Measurements from ENCODE around the gene DNAH1.
A peak's percentile ranks its signal among the peaks of the same experiment; 100 is the strongest.

The DNAH1 gene

GRCh38 chr3:52313774-52314188 lies 2.3 kb upstream of the DNAH1 start:
- H3K9me3 Mint-ChIP-seq: no peaks in the 10 kb centered on the region
- no peaks in the 10 kb centered on the region for H3K27me3 Mint-ChIP-seq (ENCODE audit: low read depth)
- H3K4me1 Mint-ChIP-seq (ENCODE audit: low read depth): peaks cover 22% of the 10 kb centered on the region
- H3K36me3 Mint-ChIP-seq (ENCODE audit: low read depth): peaks cover 4% of the 10 kb centered on the region
- no peak overlapping the region for H3K4me3 Mint-ChIP-seq
- no peak overlapping the region for H3K27ac Mint-ChIP-seq

GRCh38 chr3:52314489-52314888 lies 1.6 kb upstream of the DNAH1 start:
- Mint-ChIP-seq H3K36me3 (ENCODE audit: low read depth) (peaks cover 4% of the 10 kb centered on the region), H3K9me3 (no peaks in the 10 kb centered on the region), H3K4me3 (no peak overlapping the region), H3K27ac (no peak overlapping the region), H3K4me1 (ENCODE audit: low read depth) (peaks cover 21% of the 10 kb centered on the region), H3K27me3 (ENCODE audit: low read depth) (no peaks in the 10 kb centered on the region)

- Mint-ChIP-seq H3K4me1 (ENCODE audit: low read depth) (peaks cover 19% of the 10 kb centered on the region), H3K27ac (no peak overlapping the region), H3K4me3 (no peak overlapping the region), H3K9me3 (no peaks in the 10 kb centered on the region), H3K27me3 (ENCODE audit: low read depth) (no peaks in the 10 kb centered on the region), H3K36me3 (ENCODE audit: low read depth) (peaks cover 1% of the 10 kb centered on the region)
Measured at GRCh38 chr3:52315006-52315405, 1.1 kb upstream of the DNAH1 start.

GRCh38 chr3:52317208-52318000 lies 1.3 kb downstream of the DNAH1 start:
- Mint-ChIP-seq H3K4me1 (ENCODE audit: low read depth) (peaks cover 10% of the 10 kb centered on the region), H3K27ac (no peak overlapping the region), H3K27me3 (ENCODE audit: low read depth) (no peaks in the 10 kb centered on the region), H3K4me3 (peak overlapping the region; percentile 51), H3K9me3 (no peaks in the 10 kb centered on the region), H3K36me3 (ENCODE audit: low read depth) (peaks cover 1% of the 10 kb centered on the region)

GRCh38 chr3:52318186-52318816 lies 2.2 kb downstream of the DNAH1 start:
- Mint-ChIP-seq H3K4me1 (ENCODE audit: low read depth) (peaks cover 9% of the 10 kb centered on the region), H3K27me3 (ENCODE audit: low read depth) (no peaks in the 10 kb centered on the region), H3K4me3 (no peak overlapping the region), H3K9me3 (no peaks in the 10 kb centered on the region), H3K27ac (no peak overlapping the region), H3K36me3 (ENCODE audit: low read depth) (no peaks in the 10 kb centered on the region)

- Mint-ChIP-seq H3K4me3 (no peak overlapping the region), H3K4me1 (ENCODE audit: low read depth) (peaks cover 8% of the 10 kb centered on the region), H3K27me3 (ENCODE audit: low read depth) (no peaks in the 10 kb centered on the region), H3K9me3 (no peaks in the 10 kb centered on the region), H3K36me3 (ENCODE audit: low read depth) (no peaks in the 10 kb centered on the region), H3K27ac (no peak overlapping the region)
Measured at GRCh38 chr3:52319921-52320595, 3.9 kb downstream of the DNAH1 start.

- no peaks in the 10 kb centered on the region for H3K27me3 Mint-ChIP-seq (ENCODE audit: low read depth)
- no peak overlapping the region for H3K27ac Mint-ChIP-seq
- no peaks in the 10 kb centered on the region for H3K36me3 Mint-ChIP-seq (ENCODE audit: low read depth)
- no peaks in the 10 kb centered on the region for H3K9me3 Mint-ChIP-seq
- H3K4me1 Mint-ChIP-seq (ENCODE audit: low read depth): peaks cover 8% of the 10 kb centered on the region
- H3K4me3 Mint-ChIP-seq: no peak overlapping the region
Measured at GRCh38 chr3:52321481-52321880, 5.4 kb downstream of the DNAH1 start.

- Mint-ChIP-seq H3K27ac (no peak overlapping the region), H3K4me3 (no peak overlapping the region), H3K9me3 (no peaks in the 10 kb centered on the region)
Measured at GRCh38 chr3:52322466-52322865, 6.3 kb downstream of the DNAH1 start.

GRCh38 chr3:52323526-52324295 lies 7.6 kb downstream of the DNAH1 start:
- H3K4me1 Mint-ChIP-seq (ENCODE audit: low read depth): no peaks in the 10 kb centered on the region
- H3K27me3 Mint-ChIP-seq (ENCODE audit: low read depth): no peaks in the 10 kb centered on the region
- H3K36me3 Mint-ChIP-seq (ENCODE audit: low read depth): no peaks in the 10 kb centered on the region
- no peak overlapping the region for H3K4me3 Mint-ChIP-seq
- H3K9me3 Mint-ChIP-seq: no peaks in the 10 kb centered on the region
- no peak overlapping the region for H3K27ac Mint-ChIP-seq

More at GRCh38 chr3:52322466-52322865, 6.3 kb downstream of the DNAH1 start:
- no peaks in the 10 kb centered on the region for H3K27me3 Mint-ChIP-seq (ENCODE audit: low read depth)
- H3K4me1 Mint-ChIP-seq (ENCODE audit: low read depth): peaks cover 3% of the 10 kb centered on the region
- H3K36me3 Mint-ChIP-seq (ENCODE audit: low read depth): no peaks in the 10 kb centered on the region

GRCh38 chr3:52324676-52325075 lies 8.6 kb downstream of the DNAH1 start:
- H3K27ac Mint-ChIP-seq: no peak overlapping the region
- no peaks in the 10 kb centered on the region for H3K4me1 Mint-ChIP-seq (ENCODE audit: low read depth)
- no peaks in the 10 kb centered on the region for H3K9me3 Mint-ChIP-seq
- no peaks in the 10 kb centered on the region for H3K27me3 Mint-ChIP-seq (ENCODE audit: low read depth)
- H3K4me3 Mint-ChIP-seq: no peak overlapping the region
- H3K36me3 Mint-ChIP-seq (ENCODE audit: low read depth): no peaks in the 10 kb centered on the region

- no peaks in the 10 kb centered on the region for H3K36me3 Mint-ChIP-seq (ENCODE audit: low read depth)
- no peaks in the 10 kb centered on the region for H3K4me1 Mint-ChIP-seq (ENCODE audit: low read depth)
- H3K4me3 Mint-ChIP-seq: no peak overlapping the region
- no peaks in the 10 kb centered on the region for H3K27me3 Mint-ChIP-seq (ENCODE audit: low read depth)
- H3K27ac Mint-ChIP-seq: no peak overlapping the region
- H3K9me3 Mint-ChIP-seq: no peaks in the 10 kb centered on the region
Measured at GRCh38 chr3:52325686-52326085, 9.6 kb downstream of the DNAH1 start.

GRCh38 chr3:52326976-52327375 lies 10.9 kb downstream of the DNAH1 start:
- Mint-ChIP-seq H3K27me3 (ENCODE audit: low read depth) (no peaks in the 10 kb centered on the region), H3K27ac (no peak overlapping the region), H3K9me3 (no peaks in the 10 kb centered on the region), H3K4me3 (no peak overlapping the region), H3K36me3 (ENCODE audit: low read depth) (no peaks in the 10 kb centered on the region), H3K4me1 (ENCODE audit: low read depth) (no peaks in the 10 kb centered on the region)

GRCh38 chr3:52327486-52328290 lies 11.6 kb downstream of the DNAH1 start:
- Mint-ChIP-seq H3K36me3 (ENCODE audit: low read depth) (no peaks in the 10 kb centered on the region), H3K4me1 (ENCODE audit: low read depth) (no peaks in the 10 kb centered on the region), H3K9me3 (no peaks in the 10 kb centered on the region), H3K4me3 (no peak overlapping the region), H3K27ac (no peak overlapping the region), H3K27me3 (ENCODE audit: low read depth) (no peaks in the 10 kb centered on the region)
